HG02938 (cell line): Measurements from ENCODE around the gene ACR.
"Not testable (repeated sequence)": the region's sequence is repeated elsewhere in the genome, so short reads cannot be mapped to it uniquely, and the experiment has no call there.

ENCODE experiments used
- ATAC-seq: cut with Tn5 transposase; IDR thresholded peaks from one replicate; pipeline ENCODE4 v1.9.1; 2021; ENCODE audit warnings: mild to moderate bottlenecking, moderate library complexity; ENCODE audit not compliant: unreplicated experiment

The ACR gene

GRCh38 chr22:50761829-50762228 is 23.8 kb downstream of the ACR start:
- ATAC-seq, result not testable (repeated sequence)

DNA sequence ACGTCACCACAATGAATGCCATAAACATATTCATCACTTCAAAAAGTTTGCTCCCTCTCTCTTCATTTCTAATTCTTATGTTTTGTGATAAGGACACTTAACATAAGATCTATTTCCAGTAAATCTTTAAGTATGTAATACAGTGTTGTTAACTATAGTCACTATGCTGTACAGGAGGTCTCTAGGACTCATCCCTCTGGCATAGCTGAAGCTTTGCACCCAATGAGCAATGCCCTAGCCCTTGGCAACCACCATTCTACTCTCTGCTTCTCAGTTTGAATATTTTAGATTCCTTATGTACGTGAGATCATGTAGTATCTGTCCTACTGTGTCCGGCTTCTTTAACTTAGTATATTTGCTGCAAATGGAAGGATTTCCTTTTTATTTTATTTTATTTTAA is 26.3 kb downstream of the ACR start:
- ATAC-seq, result not testable (repeated sequence)

DNA sequence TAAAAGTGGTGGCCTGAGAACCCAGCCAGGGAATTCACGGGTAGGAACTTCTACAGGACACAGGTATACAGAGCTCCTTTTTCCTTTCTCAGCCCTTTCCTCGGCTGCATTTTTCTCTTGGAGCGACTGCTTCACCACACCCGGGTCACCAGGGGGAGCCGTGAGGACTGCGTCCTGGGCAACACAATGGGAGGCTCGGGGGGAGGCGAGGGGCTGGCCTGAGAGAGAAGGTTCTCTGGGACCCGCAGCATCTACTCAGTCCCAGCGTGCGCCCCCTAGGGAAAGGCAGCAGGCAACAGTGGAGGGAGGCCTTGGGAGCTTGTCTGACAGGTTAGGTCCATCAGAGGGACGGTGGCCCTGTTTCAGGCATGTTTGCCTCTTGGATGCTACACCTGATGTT is 37.1 kb downstream of the ACR start:
- ATAC-seq, result not testable (repeated sequence)

- ATAC-seq, result not testable (repeated sequence)
These were observed 39.6 kb downstream of the ACR start for GRCh38 chr22:50777631-50778030.

GRCh38 chr22:50780244-50780643 is 42.2 kb downstream of the ACR start:
- ATAC-seq, result not testable (repeated sequence)

- not testable (repeated sequence) for ATAC-seq
These were observed 44.2 kb downstream of the ACR start for GRCh38 chr22:50782253-50782652.

DNA sequence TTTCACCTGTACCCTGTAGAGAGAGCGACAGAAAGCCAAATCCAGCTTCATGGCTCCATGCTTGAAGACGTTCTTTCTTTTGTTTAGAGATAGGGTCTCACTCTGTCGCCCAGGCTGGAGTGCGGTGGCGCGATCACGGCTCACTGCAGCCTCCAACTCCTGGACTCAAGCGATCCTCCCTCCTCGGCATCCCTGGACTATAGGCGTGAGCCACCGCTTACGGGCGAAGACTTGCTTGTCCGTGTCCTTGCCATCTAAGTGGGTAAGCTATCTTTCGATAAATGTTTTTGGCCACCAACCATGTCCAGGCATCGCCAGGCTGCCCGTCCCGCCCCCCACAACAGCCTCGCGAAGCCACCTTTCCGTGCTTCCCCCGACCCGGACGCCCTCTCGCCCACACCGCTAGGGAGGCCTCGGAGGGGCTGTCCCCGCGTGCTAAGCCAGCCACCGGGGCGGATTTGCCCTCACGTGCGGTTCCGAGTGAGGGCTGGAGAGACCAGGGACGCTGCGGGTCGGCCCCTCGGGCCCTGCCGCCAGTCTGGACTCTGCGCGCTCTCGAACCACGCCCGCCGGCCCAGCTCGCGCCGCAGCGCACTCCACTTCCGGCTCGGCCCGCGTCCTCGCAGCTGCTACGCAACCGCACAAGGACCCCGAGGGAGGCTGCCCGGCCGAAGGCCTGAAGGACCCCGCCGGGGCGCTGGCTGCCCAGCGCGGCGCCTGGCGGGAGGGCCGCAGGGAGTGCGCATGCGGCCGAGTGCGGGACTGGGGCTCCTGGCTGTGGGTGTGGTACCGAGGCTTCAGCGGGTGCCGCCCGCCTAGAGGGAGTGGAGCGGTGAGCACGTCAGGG is 45.3 kb downstream of the ACR start, which contains the start of gene RABL2B:
RABL2B (minus strand) TSS at position 604 of the 847 bp plus-strand sequence. CDS start 1,342 bp downstream, outside the sequence.
- peak; percentile 95 for ATAC-seq

DNA sequence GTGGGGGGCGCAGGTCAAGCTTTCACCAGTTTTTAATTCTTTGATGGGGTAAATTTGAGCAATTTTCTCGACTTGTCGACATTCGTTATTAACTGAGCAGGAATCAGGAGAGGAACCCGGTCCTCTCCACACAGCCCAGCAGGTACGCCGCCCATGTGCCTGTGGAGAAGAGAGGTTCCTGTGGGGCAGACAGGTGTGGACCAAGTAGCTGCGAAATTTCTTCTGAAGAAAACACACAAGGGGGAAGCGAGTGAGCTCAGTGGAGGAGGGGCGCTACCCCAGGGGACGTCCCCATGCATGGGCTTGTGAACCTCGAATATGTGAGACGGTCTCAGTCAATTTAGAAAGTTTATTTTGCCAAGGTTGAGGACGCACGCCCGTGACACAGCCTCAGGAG is 45.9 kb downstream of the ACR start:
- peak; percentile 8 for ATAC-seq

DNA sequence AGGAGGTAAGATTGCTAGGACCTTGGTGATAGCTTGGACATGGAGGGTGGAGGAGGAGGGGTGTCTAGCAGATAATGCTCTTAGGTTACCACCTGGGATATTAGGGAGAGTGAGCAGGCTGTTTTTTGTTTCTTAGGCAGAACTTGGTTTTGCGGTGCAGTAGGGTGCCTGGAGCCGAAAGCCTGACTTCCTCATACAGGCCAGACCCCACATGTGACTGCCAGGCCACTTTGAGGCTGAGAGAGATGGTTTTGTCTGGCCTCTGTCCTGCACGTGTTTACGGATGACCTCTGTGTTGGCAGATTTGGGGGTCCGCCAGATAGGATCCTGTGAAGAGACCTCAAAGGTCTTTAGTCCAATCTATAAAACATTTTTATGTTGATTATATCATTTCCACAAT is 47.3 kb downstream of the ACR start:
- ATAC-seq, result not testable (repeated sequence)

- ATAC-seq, result not testable (repeated sequence)
These were observed 48.9 kb downstream of the ACR start for GRCh38 chr22:50786936-50787335.
